ENCODE measurements around the gene TSC22D1. TPM values are rescaled to one million over a fixed set of nuclear protein-coding genes. Genes with fewer than 3 reads are reported as not detected.
A peak's percentile ranks its signal among the peaks of the same experiment; 100 is the strongest.
"Not testable (repeated sequence)": the region's sequence is repeated elsewhere in the genome, so short reads cannot be mapped to it uniquely, and the experiment has no call there.

TSC22D1 gene
- total and polyA plus RNA-seq, 2 experiments from 2014 or later = 173 to 195 TPM

GRCh38 chr13:44458313-44458975 lies 117.7 kb downstream of the TSC22D1 start:
- DNase-seq (ENCODE audit: low spot score) = no peak
- Histone ChIP-seq H2AFZ (no peak overlapping the region), H3K27ac (no peak overlapping the region), H3K4me2 (no peak overlapping the region), H3K9me3 (ENCODE audit: low read depth) (no peaks in the 10 kb centered on the region), H3K36me3 (replicated peaks; ENCODE audit: insufficient read depth, low read depth) (no peaks in the 10 kb centered on the region), H3K4me3 (no peak overlapping the region), H3K27me3 (no peaks in the 10 kb centered on the region), H3K79me2 (peaks cover 16% of the 10 kb centered on the region), H3K9me2 (replicated peaks; ENCODE audit: insufficient read depth) (no peaks in the 10 kb centered on the region), H3K4me1 (ENCODE audit: insufficient read depth) (no peaks in the 10 kb centered on the region), H4K20me1 (ENCODE audit: insufficient read depth, poor library complexity, severe bottlenecking) (no peaks in the 10 kb centered on the region)
- TF ChIP-seq CTCF (IDR thresholded peaks at IDR 0.05; ENCODE audit: poor library complexity) (no peak), EZH2 (IDR thresholded peaks at IDR 0.05; ENCODE audit: borderline replicate concordance) (no peak), EZH2phosphoT487 (IDR thresholded peaks at IDR 0.05; ENCODE audit: low read depth, severe bottlenecking, unreplicated experiment) (no peak)
- WGBS (ENCODE audit: low lambda C conversion rate, missing lambda C conversion rate) = 96% methylated on average over 17 of the region's 17 CpGs

GRCh38 chr13:44456212-44456611 lies 119.9 kb downstream of the TSC22D1 start:
- not testable (repeated sequence) for H3K27ac ChIP-seq; H2AFZ ChIP-seq; H3K4me3 ChIP-seq; H3K4me1 ChIP-seq (ENCODE audit: insufficient read depth); H3K27me3 ChIP-seq; H3K9me2 ChIP-seq (replicated peaks; ENCODE audit: insufficient read depth); H3K36me3 ChIP-seq (replicated peaks; ENCODE audit: insufficient read depth, low read depth); H4K20me1 ChIP-seq (ENCODE audit: insufficient read depth, poor library complexity, severe bottlenecking); DNase-seq (ENCODE audit: low spot score); H3K9me3 ChIP-seq (ENCODE audit: low read depth)
- peak overlapping the region; percentile 28 for H3K4me2 ChIP-seq
- peaks cover 20% of the 10 kb centered on the region for H3K79me2 ChIP-seq
- WGBS (ENCODE audit: low lambda C conversion rate, missing lambda C conversion rate) = 96% methylated on average over 11 of the region's 11 CpGs

- no peak for DNase-seq (ENCODE audit: low spot score)
- Histone ChIP-seq H3K27ac (peak overlapping the region; percentile 4), H3K4me3 (no peak overlapping the region), H3K79me2 (peaks cover 17% of the 10 kb centered on the region), H4K20me1 (ENCODE audit: insufficient read depth, poor library complexity, severe bottlenecking) (no peaks in the 10 kb centered on the region), H3K36me3 (replicated peaks; ENCODE audit: insufficient read depth, low read depth) (no peaks in the 10 kb centered on the region), H3K4me2 (peak overlapping the region; percentile 28), H3K9me3 (ENCODE audit: low read depth) (no peaks in the 10 kb centered on the region), H3K4me1 (ENCODE audit: insufficient read depth) (peaks cover 4% of the 10 kb centered on the region), H3K27me3 (no peaks in the 10 kb centered on the region), H3K9me2 (replicated peaks; ENCODE audit: insufficient read depth) (no peaks in the 10 kb centered on the region), H2AFZ (no peak overlapping the region)
- TF ChIP-seq EZH2phosphoT487 (IDR thresholded peaks at IDR 0.05; ENCODE audit: low read depth, severe bottlenecking, unreplicated experiment) = no peak
- no peak for TF ChIP-seq EZH2 (IDR thresholded peaks at IDR 0.05; ENCODE audit: borderline replicate concordance)
- no peak for TF ChIP-seq CTCF (IDR thresholded peaks at IDR 0.05; ENCODE audit: poor library complexity)
- 87% methylated on average over 8 of the region's 8 CpGs for WGBS (ENCODE audit: low lambda C conversion rate, missing lambda C conversion rate)
Measured at GRCh38 chr13:44455769-44456168, 120.4 kb downstream of the TSC22D1 start.

- peaks cover 18% of the 10 kb centered on the region for H3K4me1 ChIP-seq (ENCODE audit: insufficient read depth)
- no peaks in the 10 kb centered on the region for H4K20me1 ChIP-seq (ENCODE audit: insufficient read depth, poor library complexity, severe bottlenecking)
- H3K79me2 ChIP-seq = peaks cover 14% of the 10 kb centered on the region
- no peak overlapping the region for H3K4me3 ChIP-seq
- no peaks in the 10 kb centered on the region for H3K36me3 ChIP-seq (replicated peaks; ENCODE audit: insufficient read depth, low read depth)
- H2AFZ ChIP-seq = no peak overlapping the region
- no peaks in the 10 kb centered on the region for H3K9me3 ChIP-seq (ENCODE audit: low read depth)
- no peak overlapping the region for H3K27ac ChIP-seq
- no peak for TF ChIP-seq EZH2 (IDR thresholded peaks at IDR 0.05; ENCODE audit: borderline replicate concordance)
- TF ChIP-seq CTCF (IDR thresholded peaks at IDR 0.05; ENCODE audit: poor library complexity) = no peak
- TF ChIP-seq EZH2phosphoT487 (IDR thresholded peaks at IDR 0.05; ENCODE audit: low read depth, severe bottlenecking, unreplicated experiment) = no peak
- 95% methylated on average over 1 of the region's 1 CpG for WGBS (ENCODE audit: low lambda C conversion rate, missing lambda C conversion rate)
- no peak overlapping the region for H3K4me2 ChIP-seq
- H3K27me3 ChIP-seq = no peaks in the 10 kb centered on the region
- H3K9me2 ChIP-seq (replicated peaks; ENCODE audit: insufficient read depth) = no peaks in the 10 kb centered on the region
- no peak for DNase-seq (ENCODE audit: low spot score)
Measured at GRCh38 chr13:44453881-44454280, 122.2 kb downstream of the TSC22D1 start.

Measured in hepatocyte (in vitro differentiated cells).